Measurements from ENCODE around the gene COMMD8.

- TF ChIP-seq CTCF (IDR thresholded peaks at IDR 0.05; ENCODE audit: low read depth, low read length, missing input control) (no peak), ZBTB33 (IDR thresholded peaks at IDR 0.05) (no peak), ATF3 (IDR thresholded peaks at IDR 0.05) (no peak), REST (IDR thresholded peaks at IDR 0.05) (no peak), MAX (IDR thresholded peaks at IDR 0.05) (no peak), NR2F2 (IDR thresholded peaks at IDR 0.05) (no peak), EGR1 (IDR thresholded peaks at IDR 0.05; ENCODE audit: low read depth in 2 of 2) (no peak), GABPA (IDR thresholded peaks at IDR 0.05 in 1 of 2, conservative IDR thresholded peaks at IDR 0.05 in 1 of 2) (no peak), RAD21 (IDR thresholded peaks at IDR 0.05) (no peak), YY1 (IDR thresholded peaks at IDR 0.05) (no peak)
Observed at GRCh38 chr4:47500776-47501175, 37.3 kb upstream of the COMMD8 start.

All from liver (tissue), 3 donors.